Measurements from ENCODE around the gene TOMT.
"Not testable (repeated sequence)": the region's sequence is repeated elsewhere in the genome, so short reads cannot be mapped to it uniquely, and the experiment has no call there.

The TOMT gene

GRCh38 chr11:72127923-72128322 is 22.2 kb downstream of the TOMT start:
- TF ChIP-seq POLR2AphosphoS5 (IDR thresholded peaks at IDR 0.05; ENCODE audit: low read depth, low read length) (no peak), TAF1 (IDR thresholded peaks at IDR 0.05; ENCODE audit: borderline replicate concordance, insufficient read depth, low read length) (no peak), FOXP2 (optimal IDR thresholded peaks at IDR 0.05; ENCODE audit: borderline replicate concordance, extremely low read depth, extremely low read length, insufficient read depth) (no peak), SIN3A (IDR thresholded peaks at IDR 0.05; ENCODE audit: borderline replicate concordance, insufficient read depth, low read length) (no peak), REST (IDR thresholded peaks at IDR 0.05; ENCODE audit: insufficient read depth in 1 of 2, low read depth in 2 of 2, low read length in 2 of 2) (no peak)

- no peak for TF ChIP-seq SIN3A (IDR thresholded peaks at IDR 0.05; ENCODE audit: borderline replicate concordance, insufficient read depth, low read length)
- no peak for TF ChIP-seq POLR2AphosphoS5 (IDR thresholded peaks at IDR 0.05; ENCODE audit: low read depth, low read length)
- TF ChIP-seq REST (IDR thresholded peaks at IDR 0.05; ENCODE audit: insufficient read depth in 1 of 2, low read depth in 2 of 2, low read length in 2 of 2): no peak
- no peak for TF ChIP-seq FOXP2 (optimal IDR thresholded peaks at IDR 0.05; ENCODE audit: borderline replicate concordance, extremely low read depth, extremely low read length, insufficient read depth)
- no peak for TF ChIP-seq TAF1 (IDR thresholded peaks at IDR 0.05; ENCODE audit: borderline replicate concordance, insufficient read depth, low read length)
Measured at GRCh38 chr11:72129381-72129780, 23.7 kb downstream of the TOMT start.

- TF ChIP-seq SIN3A (IDR thresholded peaks at IDR 0.05; ENCODE audit: borderline replicate concordance, insufficient read depth, low read length) (no peak), POLR2AphosphoS5 (IDR thresholded peaks at IDR 0.05; ENCODE audit: low read depth, low read length) (no peak), TAF1 (IDR thresholded peaks at IDR 0.05; ENCODE audit: borderline replicate concordance, insufficient read depth, low read length) (no peak)
Measured at GRCh38 chr11:72132646-72133045, 26.9 kb downstream of the TOMT start.

- TF ChIP-seq FOXP2 (optimal IDR thresholded peaks at IDR 0.05; ENCODE audit: borderline replicate concordance, extremely low read depth, extremely low read length, insufficient read depth); POLR2AphosphoS5 (IDR thresholded peaks at IDR 0.05; ENCODE audit: low read depth, low read length); SIN3A (IDR thresholded peaks at IDR 0.05; ENCODE audit: borderline replicate concordance, insufficient read depth, low read length): not testable (repeated sequence)
Measured at GRCh38 chr11:72135473-72135872, 29.7 kb downstream of the TOMT start, which contains the start of gene FOLR3. TSS of gene FOLR3 (plus strand) at chr11:72135725. CDS start at chr11:72135953, 228 bp downstream.

- TF ChIP-seq REST (IDR thresholded peaks at IDR 0.05; ENCODE audit: insufficient read depth in 1 of 2, low read depth in 2 of 2, low read length in 2 of 2): no peak
- no peak for TF ChIP-seq POLR2AphosphoS5 (IDR thresholded peaks at IDR 0.05; ENCODE audit: low read depth, low read length)
- no peak for TF ChIP-seq FOXP2 (optimal IDR thresholded peaks at IDR 0.05; ENCODE audit: borderline replicate concordance, extremely low read depth, extremely low read length, insufficient read depth)
- no peak for TF ChIP-seq TAF1 (IDR thresholded peaks at IDR 0.05; ENCODE audit: borderline replicate concordance, insufficient read depth, low read length)
Measured at GRCh38 chr11:72135891-72136683, 30.4 kb downstream of the TOMT start.

GRCh38 chr11:72136684-72137262 is 31.0 kb downstream of the TOMT start:
- no peak for TF ChIP-seq SIN3A (IDR thresholded peaks at IDR 0.05; ENCODE audit: borderline replicate concordance, insufficient read depth, low read length)
- TF ChIP-seq FOXP2 (optimal IDR thresholded peaks at IDR 0.05; ENCODE audit: borderline replicate concordance, extremely low read depth, extremely low read length, insufficient read depth): no peak
- TF ChIP-seq POLR2AphosphoS5 (IDR thresholded peaks at IDR 0.05; ENCODE audit: low read depth, low read length): no peak
- no peak for TF ChIP-seq REST (IDR thresholded peaks at IDR 0.05; ENCODE audit: insufficient read depth in 1 of 2, low read depth in 2 of 2, low read length in 2 of 2)
- no peak for TF ChIP-seq TAF1 (IDR thresholded peaks at IDR 0.05; ENCODE audit: borderline replicate concordance, insufficient read depth, low read length)
